ENCODE results near the gene GRIK3.

The GRIK3 gene

DNA sequence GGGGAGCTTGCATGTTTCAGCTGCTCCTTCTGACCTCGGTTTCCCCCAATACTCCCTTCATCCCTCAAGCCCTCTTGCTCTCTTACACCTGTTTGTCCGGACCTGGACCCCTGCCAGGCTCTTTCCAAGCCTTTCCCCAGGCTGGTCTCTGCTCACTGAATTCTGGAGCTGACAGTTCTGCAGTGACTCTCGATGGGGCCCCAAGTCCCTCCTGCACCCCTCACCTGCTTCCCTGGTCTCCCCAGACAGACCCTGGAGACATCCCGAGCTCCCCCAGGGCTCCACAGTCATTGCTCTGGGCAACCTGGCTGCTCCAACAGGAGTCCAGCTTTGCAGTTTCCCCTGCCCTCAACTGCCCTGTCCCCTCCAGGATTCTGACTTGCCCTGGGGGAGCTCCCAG is 198.6 kb downstream of the GRIK3 start:
- no peak for DNase-seq (ENCODE audit: extremely low read depth in 1 of 2, low read depth in 1 of 2)

DNA sequence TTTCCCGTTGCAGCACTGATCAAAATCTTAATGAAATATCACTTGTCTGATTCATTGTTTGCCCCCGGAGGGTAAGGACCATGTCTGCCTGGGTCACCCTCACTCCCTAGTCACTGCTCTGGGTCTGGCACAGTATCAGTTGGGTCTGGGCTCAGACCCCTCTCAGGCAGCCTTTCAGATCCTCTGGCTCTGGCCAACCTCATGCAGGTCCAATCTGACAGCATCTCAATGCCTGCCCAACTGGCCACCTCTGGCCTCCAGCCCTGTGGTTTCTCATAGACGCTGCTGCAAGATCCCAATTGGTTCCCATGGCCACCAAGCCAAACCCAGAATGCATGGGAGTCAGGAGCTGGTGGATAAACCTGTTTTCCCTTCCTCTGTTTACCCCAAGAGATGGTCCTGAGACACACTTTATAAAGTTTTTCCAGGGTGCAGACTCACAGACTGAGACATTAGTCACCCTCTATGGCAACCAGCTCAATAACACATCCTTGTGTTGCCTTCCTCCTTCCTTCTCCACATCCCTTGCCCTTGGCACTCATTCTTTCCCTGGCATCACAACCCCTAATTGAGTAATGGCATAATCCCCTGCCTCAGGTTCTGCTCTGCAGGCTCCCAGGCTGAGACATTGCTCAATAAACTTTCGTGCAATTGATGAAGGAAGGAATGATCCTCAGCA is 199.2 kb downstream of the GRIK3 start:
- DNase-seq (ENCODE audit: extremely low read depth in 1 of 2, low read depth in 1 of 2) = no peak

DNA sequence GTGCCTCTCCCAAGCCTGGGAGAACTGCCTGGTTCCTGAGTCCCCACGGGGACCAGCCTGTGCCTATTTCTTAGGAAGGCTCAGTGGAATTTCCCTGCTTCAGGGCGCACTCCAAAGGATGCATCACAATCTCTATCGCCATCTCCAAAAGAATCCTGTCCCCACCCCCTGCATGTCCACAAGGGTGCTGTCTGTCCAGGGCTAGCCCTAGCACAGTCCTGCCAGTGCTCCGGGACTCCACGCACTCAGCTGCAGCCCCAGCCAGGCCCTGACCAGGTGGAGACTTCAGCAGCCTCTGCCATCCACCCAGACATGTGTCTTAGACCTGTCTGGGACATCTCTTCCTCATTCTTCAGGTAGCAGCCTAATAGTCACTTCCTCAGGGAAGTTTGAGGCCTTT is 199.7 kb downstream of the GRIK3 start:
- DNase-seq (ENCODE audit: extremely low read depth in 1 of 2, low read depth in 1 of 2) = no peak

DNA sequence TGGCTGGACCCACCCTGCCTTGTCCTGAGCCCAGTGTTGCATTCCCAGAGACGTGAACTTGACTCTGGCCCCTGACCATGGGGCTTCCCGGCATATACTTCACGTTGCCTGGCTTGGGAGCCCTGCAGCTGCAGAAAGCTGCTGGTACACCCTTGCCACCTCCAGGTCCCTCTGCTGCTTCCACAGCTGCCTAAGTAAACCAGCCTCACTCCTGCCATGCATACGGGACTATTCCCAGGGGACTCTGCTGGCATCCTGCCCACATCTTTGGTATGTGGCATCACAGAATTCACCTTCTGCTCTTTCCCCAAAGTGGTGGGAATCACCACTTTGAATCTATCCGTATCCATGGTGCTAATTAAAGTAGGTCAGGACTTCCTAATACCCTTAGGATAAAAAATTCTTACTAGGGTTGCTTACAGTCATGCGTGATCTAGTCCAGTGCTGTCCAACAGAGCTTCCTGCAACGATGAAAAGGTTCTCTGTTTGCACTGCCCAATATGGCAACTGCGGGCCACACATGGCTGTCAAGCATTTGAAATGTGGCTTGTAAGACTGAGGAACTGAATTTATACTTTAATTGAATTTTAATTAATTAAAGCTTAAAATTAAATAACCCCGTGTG is 203.0 kb downstream of the GRIK3 start:
- DNase-seq (ENCODE audit: extremely low read depth in 1 of 2, low read depth in 1 of 2) = no peak

DNA sequence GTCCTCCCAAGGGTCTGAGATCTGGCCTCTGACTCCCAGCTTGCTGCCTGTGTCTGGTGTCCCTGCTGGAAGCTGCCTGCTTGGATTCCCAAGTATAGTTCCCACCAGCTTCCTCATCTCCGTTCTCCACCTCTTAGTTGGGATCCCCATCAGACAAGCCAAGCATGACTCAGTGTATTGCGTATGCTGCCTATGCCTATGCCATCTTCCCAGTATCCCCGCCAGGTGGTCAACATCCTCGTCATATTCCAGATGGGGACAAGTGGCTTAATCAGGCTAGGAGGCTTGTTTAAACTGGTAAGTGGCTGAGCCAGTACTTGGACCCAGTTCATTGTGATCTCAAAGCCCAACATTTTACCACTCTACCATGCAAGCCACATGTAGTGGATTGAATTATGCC is 204.4 kb downstream of the GRIK3 start:
- DNase-seq (ENCODE audit: extremely low read depth in 1 of 2, low read depth in 1 of 2) = no peak

DNA sequence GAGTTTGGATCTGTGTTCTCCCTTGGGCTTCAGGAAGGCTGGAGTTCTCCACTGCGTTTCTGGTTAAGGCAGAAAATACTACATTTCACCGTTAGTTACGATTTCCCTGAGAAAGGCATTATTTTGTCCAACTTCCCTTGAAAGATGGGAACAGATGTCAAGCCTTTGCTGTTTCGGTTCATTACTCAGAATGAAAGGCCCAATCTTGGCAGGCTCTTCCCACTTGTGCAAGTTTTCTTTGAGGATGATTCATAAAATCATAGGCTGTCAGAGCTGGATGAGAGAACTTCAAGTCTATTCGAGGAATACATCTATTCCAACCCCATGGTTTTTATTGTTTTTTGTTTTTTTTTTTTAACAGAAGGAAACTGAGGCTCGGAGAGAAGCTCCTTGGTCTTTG is 205.2 kb downstream of the GRIK3 start:
- no peak for DNase-seq (ENCODE audit: extremely low read depth in 1 of 2, low read depth in 1 of 2)

DNA sequence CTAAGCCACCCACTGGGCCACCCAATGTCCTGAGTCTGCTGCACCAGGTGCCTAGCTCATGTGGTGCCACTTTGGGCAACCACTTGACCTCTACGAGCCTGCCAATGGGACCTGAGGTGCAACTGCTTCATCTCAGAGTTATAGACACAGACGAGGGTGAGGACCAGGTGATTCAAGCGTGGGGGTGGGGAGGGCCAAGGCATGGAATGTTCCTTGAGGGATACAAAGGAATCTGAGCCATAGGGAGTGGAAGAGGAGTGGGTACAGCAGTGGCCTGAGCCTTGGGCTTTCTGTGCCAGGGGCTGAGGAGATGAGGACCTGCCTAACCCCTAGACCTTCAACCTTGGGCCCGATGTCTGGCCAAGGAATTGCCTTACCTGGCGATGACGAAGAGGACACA is 209.1 kb downstream of the GRIK3 start:
- no peak for DNase-seq (ENCODE audit: extremely low read depth in 1 of 2, low read depth in 1 of 2)

DNA sequence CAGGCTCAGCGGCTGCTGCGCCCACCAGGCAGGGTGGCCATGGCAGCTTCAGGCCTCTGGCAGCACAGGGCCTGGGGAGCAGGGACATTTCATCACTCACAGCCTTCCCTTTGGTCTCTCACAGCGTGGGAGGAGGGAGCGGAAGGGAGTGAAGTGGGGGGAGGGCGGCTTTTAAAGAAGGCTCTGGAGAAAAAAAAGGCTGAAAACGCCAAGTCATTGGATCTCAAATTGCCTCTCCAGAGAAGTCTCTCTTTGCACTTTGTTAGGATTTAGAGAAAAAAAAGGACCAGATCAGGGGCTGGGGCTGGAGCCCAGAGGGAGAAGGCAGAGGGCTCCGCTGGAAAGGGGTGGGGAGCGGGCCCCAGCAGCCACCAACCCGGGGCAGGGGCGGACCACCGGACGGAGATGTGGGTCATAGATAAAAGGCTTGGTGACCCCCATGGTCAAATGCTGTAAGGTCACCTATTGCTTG is 209.9 kb downstream of the GRIK3 start:
- DNase-seq (ENCODE audit: extremely low read depth in 1 of 2, low read depth in 1 of 2) = no peak

DNA sequence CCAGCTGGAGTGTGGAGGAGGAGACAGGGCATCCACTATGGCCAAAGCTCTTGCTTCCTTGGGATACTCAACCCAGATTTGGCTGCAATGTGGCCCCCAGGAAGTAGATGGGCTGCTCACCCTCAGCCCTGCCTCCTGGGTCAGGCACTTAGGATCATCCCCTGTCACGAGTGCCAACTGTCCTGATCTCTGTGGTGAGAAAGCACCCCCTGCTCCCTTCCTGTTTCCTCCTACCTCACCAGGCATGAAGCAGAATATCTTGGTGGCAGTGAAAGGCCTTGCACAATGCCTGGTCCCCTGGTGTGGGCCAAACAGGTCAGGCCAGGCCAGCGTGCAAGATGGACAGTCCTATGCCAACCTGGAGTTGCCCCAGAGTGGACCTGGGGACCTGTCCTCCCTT is 211.7 kb downstream of the GRIK3 start:
- no peak for DNase-seq (ENCODE audit: extremely low read depth in 1 of 2, low read depth in 1 of 2)

DNA sequence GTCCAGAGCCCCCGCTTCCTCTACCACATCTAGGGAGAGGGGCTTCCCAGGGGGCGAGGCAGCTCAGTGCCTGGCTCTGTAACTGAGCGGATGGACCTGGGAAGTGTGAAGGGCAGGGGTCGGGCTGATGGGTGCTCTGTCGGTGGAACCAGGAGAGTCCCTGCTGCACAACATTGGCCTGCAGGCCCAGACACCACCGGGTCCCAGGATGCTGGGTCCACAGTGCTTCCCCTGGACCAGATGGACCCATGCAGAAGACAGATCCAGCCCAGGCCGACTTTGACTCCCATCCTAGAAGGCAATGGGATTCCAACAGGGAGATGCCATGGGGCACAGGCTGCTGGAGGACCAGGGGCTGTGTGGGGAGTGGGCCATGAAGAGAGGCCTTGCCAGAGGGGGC is 212.9 kb downstream of the GRIK3 start:
- DNase-seq (ENCODE audit: extremely low read depth in 1 of 2, low read depth in 1 of 2) = no peak

DNA sequence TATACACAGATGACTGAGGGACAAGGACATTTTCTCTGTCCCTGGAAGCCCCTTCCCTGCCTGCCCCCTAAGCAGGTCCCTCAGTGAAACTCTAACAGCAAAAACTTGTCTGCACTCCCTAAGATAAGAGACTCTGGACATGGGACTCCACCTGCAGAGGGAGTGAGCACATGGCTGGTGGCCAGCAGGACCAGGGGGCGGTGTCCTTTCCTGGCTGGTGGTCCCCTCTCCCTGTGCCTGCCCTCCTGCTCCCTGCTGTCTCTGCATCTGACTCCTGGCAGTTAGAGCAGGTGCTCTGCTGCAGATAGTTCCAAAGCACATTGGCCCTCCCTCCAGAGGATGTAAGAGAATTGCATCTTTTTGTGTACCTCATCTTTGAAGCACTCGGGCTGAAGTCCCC is 215.5 kb downstream of the GRIK3 start:
- DNase-seq (ENCODE audit: extremely low read depth in 1 of 2, low read depth in 1 of 2) = no peak

DNA sequence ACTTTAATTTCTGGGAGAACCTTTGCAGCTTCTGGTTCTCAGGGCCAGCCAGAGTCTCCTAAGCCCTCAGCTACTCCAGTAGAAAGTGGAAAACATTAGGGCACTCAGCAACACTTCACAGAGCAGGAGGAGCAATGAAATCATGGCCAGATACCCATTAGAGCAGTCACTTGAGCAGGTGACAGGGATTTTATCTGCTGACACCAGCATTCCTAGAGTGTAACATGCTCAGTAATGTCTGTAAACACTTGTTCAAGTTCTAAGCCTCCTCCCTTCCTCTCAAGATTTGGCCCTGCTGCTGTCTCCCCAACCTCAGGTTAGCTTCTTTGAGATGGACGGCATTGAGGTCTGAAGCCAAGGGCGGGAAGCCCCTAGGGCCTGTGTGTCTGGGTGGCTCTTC is 218.0 kb downstream of the GRIK3 start:
- DNase-seq (ENCODE audit: extremely low read depth in 1 of 2, low read depth in 1 of 2) = no peak

DNA sequence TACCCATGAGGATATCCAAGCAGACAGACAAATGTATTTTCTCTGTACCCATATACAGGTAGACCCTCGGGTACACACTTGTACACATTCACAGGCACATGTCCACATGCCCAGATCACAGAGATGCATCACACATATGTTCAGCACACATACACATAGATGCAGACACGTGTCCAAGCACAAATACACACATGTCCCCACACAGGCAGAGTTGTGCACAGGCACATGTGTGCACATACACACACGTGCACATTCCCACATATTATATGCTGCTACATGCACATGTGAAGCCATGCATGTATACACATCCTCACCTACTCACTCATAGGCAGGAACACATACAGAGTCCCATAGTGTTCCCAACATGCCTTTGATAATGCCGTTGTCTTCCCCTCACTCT is 219.5 kb downstream of the GRIK3 start:
- no peak for DNase-seq (ENCODE audit: extremely low read depth in 1 of 2, low read depth in 1 of 2)

DNA sequence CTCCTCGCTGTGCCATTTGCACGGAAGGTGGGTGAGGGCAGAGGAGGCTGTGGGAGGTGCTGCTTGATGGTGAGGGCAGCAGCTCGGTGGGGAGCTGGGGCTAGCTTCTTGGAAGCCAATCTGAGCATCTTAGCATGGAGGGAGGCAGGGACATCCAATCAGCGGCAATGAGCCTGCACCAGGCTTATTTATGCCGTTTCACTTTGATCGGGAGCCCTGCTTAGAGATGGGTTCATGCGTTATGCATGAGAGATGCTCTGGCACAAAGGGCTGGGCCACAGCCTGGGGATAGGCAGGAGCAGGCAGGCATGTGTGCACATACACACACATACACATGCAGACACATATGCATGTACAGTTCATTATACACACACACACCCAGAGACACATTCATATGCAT is 220.2 kb downstream of the GRIK3 start:
- DNase-seq (ENCODE audit: extremely low read depth in 1 of 2, low read depth in 1 of 2) = no peak

DNA sequence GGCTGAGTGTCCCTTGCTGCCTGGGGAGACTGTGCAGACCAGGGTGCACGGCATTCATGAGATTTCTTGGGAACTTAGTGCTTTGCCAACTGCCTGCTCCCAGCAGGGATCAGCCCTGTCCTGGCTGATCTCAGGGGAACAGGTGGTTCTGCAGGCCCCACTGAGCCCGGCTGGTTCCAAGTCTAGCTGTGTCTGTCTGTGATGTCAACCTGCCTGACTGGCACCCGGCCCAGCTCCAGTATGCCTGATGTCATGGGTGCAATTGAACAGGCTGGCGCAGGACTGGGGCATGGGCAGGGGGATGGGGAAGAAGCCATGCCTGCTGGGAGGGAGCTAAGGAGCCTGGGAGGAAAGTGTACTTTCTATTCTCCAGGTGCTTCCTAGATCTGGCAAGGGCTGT is 227.1 kb downstream of the GRIK3 start:
- DNase-seq (ENCODE audit: extremely low read depth in 1 of 2, low read depth in 1 of 2) = no peak

DNA sequence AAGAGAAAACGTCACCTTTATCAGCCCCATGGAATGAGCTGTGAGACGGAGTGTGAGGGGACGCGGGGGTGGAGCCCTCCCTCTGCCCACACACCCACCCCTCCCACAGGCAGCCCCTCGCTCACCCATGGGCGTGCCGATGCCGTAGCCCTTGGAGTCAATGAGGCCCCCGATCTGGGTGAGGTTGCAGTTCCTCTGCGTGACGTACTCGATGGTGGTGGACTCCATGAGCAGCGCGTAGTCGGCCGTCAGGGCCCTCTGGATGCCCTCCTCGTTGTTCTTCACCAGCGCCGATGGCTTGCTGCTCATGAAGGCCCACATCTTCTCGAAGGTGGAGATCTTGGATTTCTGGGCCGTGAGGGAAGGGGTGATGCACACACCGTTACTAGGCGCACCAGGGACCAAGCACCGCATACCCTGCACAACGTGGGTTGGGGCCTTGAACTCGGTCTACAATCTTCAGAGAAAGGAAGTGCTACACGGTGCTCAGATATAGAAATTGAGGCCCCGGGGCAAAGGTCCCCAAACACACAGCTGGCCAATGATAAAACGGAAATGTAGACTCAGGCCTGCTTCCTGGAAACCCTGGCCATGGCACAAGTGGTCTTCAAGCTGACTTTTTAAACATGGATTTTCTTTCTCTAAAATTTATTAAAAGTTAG is 228.2 kb downstream of the GRIK3 start:
- DNase-seq (ENCODE audit: extremely low read depth in 1 of 2, low read depth in 1 of 2) = no peak

DNA sequence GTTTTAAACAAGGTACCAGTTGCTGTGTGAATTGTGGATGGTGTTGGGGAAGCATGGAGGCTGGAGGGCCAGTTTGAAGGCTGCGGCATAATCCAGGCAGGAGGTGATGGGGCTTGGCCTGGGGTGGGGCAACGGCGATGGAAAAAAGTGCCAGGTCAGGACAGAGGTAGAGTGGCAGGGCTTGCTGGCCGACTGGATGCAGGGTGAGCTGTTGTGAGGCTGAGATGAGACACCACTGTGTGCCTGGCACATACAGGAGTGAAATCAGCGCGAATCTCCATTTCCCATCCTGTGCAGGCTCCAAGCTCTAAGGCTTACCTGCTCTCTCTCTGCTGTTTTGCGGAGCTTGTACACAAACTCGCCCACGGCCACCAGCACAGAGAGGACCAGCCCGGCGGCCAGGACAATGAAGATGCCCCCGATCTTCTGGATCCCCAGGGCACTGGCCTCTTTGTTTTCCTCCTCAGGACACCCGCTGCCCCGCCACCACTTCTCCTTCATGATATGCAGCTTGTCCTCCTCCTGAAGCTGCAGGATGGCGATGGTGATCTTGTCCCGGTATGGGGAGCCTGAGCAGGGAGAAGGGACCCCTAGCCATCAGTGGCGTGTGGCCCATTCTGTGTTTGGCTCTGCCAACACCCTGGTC is 229.5 kb downstream of the GRIK3 start:
- DNase-seq (ENCODE audit: extremely low read depth in 1 of 2, low read depth in 1 of 2) = no peak

DNA sequence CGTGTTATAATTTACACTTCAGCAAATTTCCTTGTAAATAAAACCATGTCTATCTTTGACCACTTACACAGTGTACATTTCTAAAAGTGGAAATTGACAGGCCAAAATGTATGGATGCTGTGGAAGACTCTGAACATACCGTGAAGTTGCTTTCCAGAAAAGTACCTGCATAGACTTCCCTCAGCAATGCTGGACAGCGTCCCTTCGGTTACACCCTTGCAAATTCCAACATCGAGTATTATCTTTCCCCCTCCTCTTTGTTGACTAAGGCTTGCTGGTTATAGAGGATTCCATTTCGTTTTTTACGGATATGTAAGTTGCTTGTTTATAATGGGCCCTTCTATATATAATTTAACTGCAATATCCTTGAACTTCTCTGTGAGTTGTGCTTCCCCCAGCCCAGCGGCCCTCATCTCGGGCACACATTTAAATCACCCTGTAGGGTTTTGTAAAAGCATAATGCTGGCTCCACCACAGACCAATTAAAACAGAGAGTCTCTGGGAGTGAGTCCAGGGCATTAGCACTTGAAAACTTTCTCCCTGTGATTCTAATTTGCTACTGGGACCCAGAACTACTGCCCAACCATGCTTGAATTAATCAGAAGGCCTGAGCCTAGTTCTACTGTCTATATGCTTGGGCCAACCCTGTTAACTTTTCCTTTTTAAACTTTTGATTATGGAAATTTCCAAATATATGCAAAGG is 230.3 kb downstream of the GRIK3 start:
- DNase-seq (ENCODE audit: extremely low read depth in 1 of 2, low read depth in 1 of 2) = no peak

DNA sequence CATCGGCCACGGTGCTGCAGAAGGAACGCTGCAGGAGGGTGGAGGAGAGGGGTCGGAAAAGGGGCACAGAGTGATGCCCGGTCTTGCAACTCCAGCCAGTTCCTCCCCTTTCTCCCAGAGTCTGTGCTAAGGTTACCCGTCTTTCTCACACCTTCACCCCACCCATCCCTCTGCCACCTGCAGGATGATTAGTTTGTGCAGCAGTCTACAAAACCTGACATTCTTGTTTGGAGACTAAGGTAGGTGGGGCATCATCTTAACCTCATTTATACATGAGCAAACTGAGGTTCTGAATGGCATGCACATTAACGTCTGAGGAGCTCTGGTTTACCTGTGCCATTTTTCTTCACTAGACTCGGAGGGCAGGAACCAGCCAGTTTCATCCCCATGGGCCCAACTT is 232.3 kb downstream of the GRIK3 start:
- DNase-seq (ENCODE audit: extremely low read depth in 1 of 2, low read depth in 1 of 2) = no peak

DNA sequence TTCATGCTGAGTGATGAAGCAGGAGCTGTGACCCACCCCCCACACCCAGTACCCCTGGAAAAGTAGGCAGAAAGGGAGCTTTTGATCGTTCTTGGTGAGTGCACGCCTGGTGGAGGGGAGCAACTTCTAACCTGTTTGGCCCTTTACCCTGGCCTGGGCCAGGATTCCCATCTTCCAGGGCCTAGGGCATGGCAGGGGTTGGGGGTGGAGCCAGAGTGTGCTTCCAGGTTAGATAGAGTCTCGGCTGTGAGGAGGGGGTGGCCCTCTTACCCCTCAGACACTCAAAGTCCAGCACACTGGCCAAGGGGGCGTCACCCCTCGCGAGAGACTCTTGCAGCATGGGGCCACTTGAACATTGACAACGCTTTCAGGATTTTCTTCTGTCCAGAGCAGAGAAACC is 236.6 kb downstream of the GRIK3 start:
- no peak for DNase-seq (ENCODE audit: extremely low read depth in 1 of 2, low read depth in 1 of 2)

DNA sequence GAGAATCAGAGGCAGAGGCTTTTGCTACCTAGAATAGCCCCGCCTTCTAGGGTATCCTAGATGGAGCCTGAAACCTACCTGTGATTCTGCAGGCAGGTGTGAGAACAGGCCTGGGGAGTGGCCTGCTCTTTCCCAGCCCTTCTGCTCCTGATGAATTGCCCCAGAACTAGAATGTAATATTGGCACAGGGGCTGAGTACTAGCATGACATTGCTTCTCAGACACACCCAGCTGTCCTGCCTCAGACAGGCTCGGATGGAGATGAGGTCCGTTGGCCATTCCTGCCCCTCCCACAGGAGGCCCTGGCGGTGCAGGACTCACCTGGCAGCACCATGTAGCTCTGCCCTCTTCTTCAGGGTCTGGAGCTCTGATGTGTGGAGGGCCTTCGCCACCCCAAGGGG is 237.6 kb downstream of the GRIK3 start:
- no peak for DNase-seq (ENCODE audit: extremely low read depth in 1 of 2, low read depth in 1 of 2)

Measured in activated CD8-positive, alpha-beta memory T cell treated with anti-CD3 and anti-CD28 coated beads for 1 hour (primary cell).